MCF 10A (cell line): ENCODE measurements around the gene ZCCHC24. TPM values are rescaled to one million over a fixed set of nuclear protein-coding genes. Genes with fewer than 3 reads are reported as not detected.

Source experiments
- BruUV-seq: library from RNA; stranded (reverse); fragments of 400-500 nt; replicated peaks from 2 replicates; lab custom pipeline; 2021; lab: Mats Ljungman, UMichigan
- CTCF ChIA-PET: fragments of 300-600 bp; sonication (Branson Sonifier 250); formaldehyde crosslinking; extraction: SDS; loops from one replicate; lab custom pipeline; 2021; ENCODE audit warnings: antibody characterized with exemption, inconsistent platforms; lab: Yijun Ruan, JAX
- POLR2A ChIA-PET: fragments of 300-600, 350-650 bp; sonication (Branson Sonifier 250); formaldehyde crosslinking; extraction: SDS; loops from one replicate; lab custom pipeline; 2020; ENCODE audit warnings: antibody characterized with exemption, inconsistent platforms; lab: Yijun Ruan, JAX
- DNase-seq: peaks from one replicate; pipeline ENCODE4 v3.0.0-alpha.2; 2018; ENCODE audit not compliant: unreplicated experiment
- H3K27ac Mint-ChIP-seq: one replicate; pipeline ENCODE4 v1.8.0; 2022; ENCODE audit warnings: mild to moderate bottlenecking, low read depth, mixed read lengths; ENCODE audit not compliant: unreplicated experiment
- H3K27me3 Mint-ChIP-seq: one replicate; pipeline ENCODE4 v1.8.0; 2022; ENCODE audit warnings: mixed read lengths; ENCODE audit not compliant: insufficient read depth, unreplicated experiment
- H3K36me3 Mint-ChIP-seq: one replicate; pipeline ENCODE4 v1.8.0; 2022; ENCODE audit warnings: mild to moderate bottlenecking, moderate library complexity, mixed read lengths; ENCODE audit not compliant: insufficient read depth, unreplicated experiment
- H3K4me1 Mint-ChIP-seq: one replicate; pipeline ENCODE4 v1.8.0; 2022; ENCODE audit warnings: mixed read lengths; ENCODE audit not compliant: insufficient read depth, unreplicated experiment
- H3K4me3 Mint-ChIP-seq: one replicate; pipeline ENCODE4 v1.8.0; 2022; ENCODE audit warnings: mild to moderate bottlenecking, moderate library complexity, mixed read lengths; ENCODE audit not compliant: unreplicated experiment
- H3K9me3 Mint-ChIP-seq: one replicate; pipeline ENCODE4 v1.8.0; 2022; ENCODE audit warnings: mixed read lengths; ENCODE audit not compliant: unreplicated experiment
- intact Hi-C: fragments of 100-400 bp; cut with micrococcal nuclease; formaldehyde crosslinking; loops from 2 replicates; pipeline ENCODE4 v1.14.1; 2022
- total RNA-seq: library from RNA; stranded (reverse); gene quantifications from 2 replicates; pipeline ENCODE4 v1.2.3, GENCODE V29; 2022
- TF ChIP-seq, protein P1 (sequence below): fragments of 200-600 bp; IDR thresholded peaks from one replicate; pipeline ENCODE4 v1.8.0; 2022; ENCODE audit warnings: antibody characterized with exemption, mild to moderate bottlenecking; ENCODE audit not compliant: unreplicated experiment

Gene ZCCHC24
- total RNA-seq, 1 experiment from 2014 or later, result 2.8 TPM

DNA sequence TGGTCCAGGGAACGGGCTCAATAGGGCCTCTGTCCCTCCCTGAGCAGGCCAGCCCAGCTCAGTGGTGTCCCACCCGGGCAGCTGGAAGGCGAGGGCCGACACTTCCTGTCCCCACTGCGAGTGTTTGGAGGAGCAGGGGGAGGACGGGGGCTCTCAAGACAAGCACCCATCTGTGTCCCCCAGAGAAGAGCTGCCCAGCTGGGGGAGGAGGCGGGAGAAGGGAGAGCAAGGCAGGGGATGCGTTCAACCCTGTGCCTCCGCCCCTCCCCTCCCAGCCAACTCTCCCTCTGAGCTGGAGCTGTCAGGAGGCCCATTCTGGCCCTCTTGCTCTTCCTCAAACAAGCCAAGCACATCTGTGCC, 35.7 kb downstream of the ZCCHC24 start:
- TF ChIP-seq, protein P1, sequence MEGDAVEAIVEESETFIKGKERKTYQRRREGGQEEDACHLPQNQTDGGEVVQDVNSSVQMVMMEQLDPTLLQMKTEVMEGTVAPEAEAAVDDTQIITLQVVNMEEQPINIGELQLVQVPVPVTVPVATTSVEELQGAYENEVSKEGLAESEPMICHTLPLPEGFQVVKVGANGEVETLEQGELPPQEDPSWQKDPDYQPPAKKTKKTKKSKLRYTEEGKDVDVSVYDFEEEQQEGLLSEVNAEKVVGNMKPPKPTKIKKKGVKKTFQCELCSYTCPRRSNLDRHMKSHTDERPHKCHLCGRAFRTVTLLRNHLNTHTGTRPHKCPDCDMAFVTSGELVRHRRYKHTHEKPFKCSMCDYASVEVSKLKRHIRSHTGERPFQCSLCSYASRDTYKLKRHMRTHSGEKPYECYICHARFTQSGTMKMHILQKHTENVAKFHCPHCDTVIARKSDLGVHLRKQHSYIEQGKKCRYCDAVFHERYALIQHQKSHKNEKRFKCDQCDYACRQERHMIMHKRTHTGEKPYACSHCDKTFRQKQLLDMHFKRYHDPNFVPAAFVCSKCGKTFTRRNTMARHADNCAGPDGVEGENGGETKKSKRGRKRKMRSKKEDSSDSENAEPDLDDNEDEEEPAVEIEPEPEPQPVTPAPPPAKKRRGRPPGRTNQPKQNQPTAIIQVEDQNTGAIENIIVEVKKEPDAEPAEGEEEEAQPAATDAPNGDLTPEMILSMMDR, result no peak
- H3K27ac Mint-ChIP-seq, result no peak overlapping the region
- CTCF ChIA-PET, result no interaction called here

DNA sequence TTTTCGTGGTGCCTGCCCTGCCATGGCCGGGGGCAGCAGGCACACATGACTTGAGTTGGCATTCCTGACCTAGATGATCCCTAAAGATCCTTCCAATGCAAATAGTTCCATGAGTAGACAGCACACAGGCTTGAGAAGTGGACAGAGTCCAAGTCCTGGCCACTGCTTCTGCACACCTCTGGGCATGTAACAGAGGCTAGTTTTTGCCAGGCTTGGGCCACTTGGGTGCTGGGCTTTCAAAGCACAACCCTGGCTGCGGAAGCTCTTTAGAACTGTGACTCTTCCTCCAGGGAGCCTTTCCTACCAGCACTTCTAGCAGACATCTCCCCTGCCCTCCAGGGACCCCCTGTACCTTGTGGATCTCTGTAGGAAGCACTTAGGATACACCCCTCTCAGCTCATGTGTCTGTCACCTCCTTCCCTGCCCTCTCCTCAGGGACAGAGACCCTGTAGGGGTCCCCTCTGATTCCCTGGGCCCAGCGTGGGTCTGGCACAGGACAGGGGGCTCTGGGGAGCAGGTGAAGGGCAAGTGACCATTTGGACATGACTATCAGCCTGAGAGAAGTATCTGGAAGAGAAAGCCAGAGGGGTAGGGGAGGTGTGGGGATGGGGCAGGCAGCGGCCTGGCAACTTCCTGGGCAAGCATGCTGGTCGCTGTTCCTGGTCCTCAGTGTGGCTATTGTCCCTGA, 36.2 kb downstream of the ZCCHC24 start:
- CTCF ChIA-PET, result no interaction called here
- TF ChIP-seq, protein P1, result no peak
- intact Hi-C loops, result no loop called here
- no peaks in the 10 kb centered on the region for H3K4me1 Mint-ChIP-seq
- no peaks in the 10 kb centered on the region for H3K27me3 Mint-ChIP-seq
- peaks cover 5% of the 10 kb centered on the region for H3K36me3 Mint-ChIP-seq
- DNase-seq, result no peak
- POLR2A ChIA-PET, result no interaction called here
- no TSS peak for BruUV-seq
- H3K9me3 Mint-ChIP-seq, result no peaks in the 10 kb centered on the region
- no peak overlapping the region for H3K27ac Mint-ChIP-seq
- H3K4me3 Mint-ChIP-seq, result no peak overlapping the region

More for the DNA sequence above, 35.7 kb downstream of the ZCCHC24 start:
- Mint-ChIP-seq H3K27me3 (no peaks in the 10 kb centered on the region), H3K9me3 (no peaks in the 10 kb centered on the region), H3K4me1 (no peaks in the 10 kb centered on the region), H3K36me3 (peaks cover 5% of the 10 kb centered on the region), H3K4me3 (no peak overlapping the region)
- DNase-seq, result no peak
- intact Hi-C loops, result no loop called here
- BruUV-seq, result no TSS peak
- POLR2A ChIA-PET, result no interaction called here

DNA sequence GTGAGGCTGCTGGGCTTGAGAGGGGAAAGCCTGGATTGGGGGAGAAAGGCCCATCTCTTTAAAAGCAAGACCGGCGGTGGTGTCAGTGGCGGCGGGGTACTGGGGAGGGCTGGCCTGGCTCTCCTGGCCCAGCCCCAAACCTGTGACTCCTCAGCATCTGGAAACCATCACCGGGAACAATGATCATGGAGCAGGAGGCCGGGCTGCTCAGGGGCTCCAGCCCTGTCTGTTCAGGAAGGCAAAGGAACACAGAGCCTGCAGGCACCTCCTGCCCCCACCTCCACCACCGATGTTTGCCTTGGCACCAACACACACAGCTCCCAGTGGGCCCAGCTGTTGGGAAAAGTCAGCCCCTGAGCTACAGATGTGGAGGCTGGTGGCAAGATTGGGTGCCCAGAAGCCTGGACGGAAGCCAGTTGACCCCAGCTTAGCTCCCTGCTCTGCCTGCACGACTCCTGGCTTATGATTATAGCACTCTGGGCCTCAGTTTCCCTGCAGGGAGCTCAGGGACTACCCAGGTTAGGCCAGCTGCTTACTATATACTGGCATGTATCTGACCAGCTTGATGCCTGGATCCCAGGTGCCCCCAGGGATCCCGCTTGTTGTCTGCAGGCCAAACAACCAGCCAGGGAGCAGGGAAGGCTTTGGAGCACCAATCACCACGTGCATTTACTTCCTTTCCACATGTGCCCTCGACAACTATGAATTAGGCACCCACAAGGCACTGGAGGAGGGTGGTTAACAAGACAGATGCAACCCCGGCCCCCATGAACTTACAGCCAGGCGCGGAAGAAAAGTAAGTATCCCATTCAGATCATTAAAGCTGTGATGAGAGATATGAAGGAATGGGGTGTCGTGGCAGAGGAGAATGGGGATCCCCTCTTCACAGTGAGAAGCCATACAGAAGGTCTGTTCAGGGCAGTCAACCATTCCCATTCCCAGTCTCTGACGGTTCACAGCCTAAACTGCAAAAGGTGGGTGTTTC, 37.3 kb downstream of the ZCCHC24 start:
- POLR2A ChIA-PET, result no interaction called here
- H3K27ac Mint-ChIP-seq, result no peak overlapping the region
- intact Hi-C loops, result no loop called here
- peaks cover under 1% of the 10 kb centered on the region for H3K4me1 Mint-ChIP-seq
- H3K27me3 Mint-ChIP-seq, result no peaks in the 10 kb centered on the region
- no peaks in the 10 kb centered on the region for H3K36me3 Mint-ChIP-seq
- H3K9me3 Mint-ChIP-seq, result no peaks in the 10 kb centered on the region
- TF ChIP-seq, protein P1, result no peak
- no peak for DNase-seq
- H3K4me3 Mint-ChIP-seq, result no peak overlapping the region
- no TSS peak for BruUV-seq
- CTCF ChIA-PET, result no interaction called here

DNA sequence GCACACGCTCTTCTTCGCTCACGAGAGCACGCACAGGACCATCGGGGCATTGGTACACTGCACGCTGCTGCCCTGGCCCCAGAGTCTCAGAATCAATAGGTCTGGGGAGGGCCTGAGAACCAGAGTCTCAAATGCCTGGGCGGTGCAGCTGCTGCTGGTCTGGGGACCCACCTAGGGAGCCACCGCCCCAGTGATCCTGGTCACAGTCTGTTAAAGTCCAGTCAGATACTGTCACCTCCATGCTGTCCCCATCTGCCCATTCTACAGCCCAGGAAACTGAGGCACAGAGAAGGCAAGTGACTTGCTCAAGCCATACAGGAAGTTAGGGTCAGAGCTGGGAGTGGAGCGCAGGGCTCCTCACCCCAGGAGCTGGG, 38.0 kb downstream of the ZCCHC24 start:
- TF ChIP-seq, protein P1, result no peak
- no peak for DNase-seq
- H3K4me3 Mint-ChIP-seq, result no peak overlapping the region
- CTCF ChIA-PET, result no interaction called here
- intact Hi-C loops, result no loop called here
- POLR2A ChIA-PET, result no interaction called here
- H3K27ac Mint-ChIP-seq, result no peak overlapping the region
- no peaks in the 10 kb centered on the region for H3K9me3 Mint-ChIP-seq
- no peaks in the 10 kb centered on the region for H3K27me3 Mint-ChIP-seq
- peaks cover 4% of the 10 kb centered on the region for H3K4me1 Mint-ChIP-seq
- no peaks in the 10 kb centered on the region for H3K36me3 Mint-ChIP-seq
- no TSS peak for BruUV-seq
